HEK293 (cell line): Measurements from ENCODE around the gene ARHGAP10.

Experiments
- CTCF ChIA-PET: fragments of 350-600 bp; formaldehyde crosslinking; extraction: SDS; loops from one replicate; lab custom pipeline; 2021; ENCODE audit warnings: antibody characterized with exemption; lab: Yijun Ruan, JAX
- POLR2A ChIA-PET: fragments of 300-600 bp; formaldehyde crosslinking; extraction: SDS; loops from one replicate; lab custom pipeline; 2020; ENCODE audit warnings: antibody characterized with exemption, inconsistent platforms; lab: Yijun Ruan, JAX
- H3K27ac ChIP-seq: fragments of 200-500 bp; sonication (Bioruptor generic); 2 replicates; pipeline ENCODE4 v1.5.1; 2014; ENCODE audit warnings: low read depth, low read length, control low read depth, inconsistent platforms; ENCODE audit errors: extremely low read depth
- H3K36me3 ChIP-seq, 2 experiments: fragments of 200-500 bp in 1 of 2; sonication (Bioruptor generic) in 1 of 2; 1 replicate in 1 of 2; 2 replicates in 1 of 2; pipeline ENCODE4 v1.5.1; 2014 to 2017; ENCODE audit warnings: inconsistent platforms in 2 of 2, low read length in 2 of 2; ENCODE audit not compliant: control insufficient read depth in 2 of 2, insufficient read depth in 1 of 2
- H3K4me1 ChIP-seq: fragments of 200-500 bp; sonication (Bioruptor generic); 2 replicates; pipeline ENCODE4 v1.5.1; 2014; ENCODE audit warnings: mild to moderate bottlenecking, low read length, inconsistent platforms; ENCODE audit not compliant: control insufficient read depth, insufficient read depth
- H3K4me3 ChIP-seq: 2 replicates; pipeline ENCODE4 v1.5.1; 2011; ENCODE audit warnings: low read depth, mild to moderate bottlenecking, control low read depth, low read length, moderate library complexity
- H3K9me3 ChIP-seq: fragments of 200-500 bp; sonication (Bioruptor generic); 2 replicates; pipeline ENCODE4 v1.5.1; 2014; ENCODE audit warnings: low read depth, low read length, inconsistent platforms; ENCODE audit not compliant: control insufficient read depth, insufficient read depth
- GLIS1 ChIP-seq: fragments of 450-650 bp; formaldehyde crosslinking; IDR thresholded peaks from 2 replicates; pipeline ENCODE4 v1.5.1; 2016; ENCODE audit warnings: missing biosample characterization, missing genetic modification characterization
- KLF1 ChIP-seq: fragments of 450-650 bp; formaldehyde crosslinking; IDR thresholded peaks from 2 replicates; pipeline ENCODE4 v1.5.1; 2016; ENCODE audit warnings: missing biosample characterization, missing genetic modification characterization
- PBX3 ChIP-seq: sonication (generic); formaldehyde crosslinking; IDR thresholded peaks from 2 replicates; pipeline ENCODE4 v1.8.1; 2022; ENCODE audit warnings: mild to moderate bottlenecking, moderate library complexity, missing genetic modification reagents
- ZBTB1 ChIP-seq: fragments of 450-650 bp; formaldehyde crosslinking; IDR thresholded peaks from 2 replicates; pipeline ENCODE4 v1.5.1; 2016; ENCODE audit warnings: missing biosample characterization, missing genetic modification characterization
- ZBTB48 ChIP-seq: fragments of 450-650 bp; formaldehyde crosslinking; IDR thresholded peaks from 2 replicates; pipeline ENCODE4 v1.5.1; 2016; ENCODE audit warnings: missing biosample characterization, missing genetic modification characterization
- ZNF157 ChIP-seq: fragments of 450-650 bp; formaldehyde crosslinking; IDR thresholded peaks from 2 replicates; pipeline ENCODE4 v1.5.1; 2016; ENCODE audit warnings: missing biosample characterization, missing genetic modification characterization
- ZNF433 ChIP-seq: fragments of 450-650 bp; formaldehyde crosslinking; IDR thresholded peaks from 2 replicates; pipeline ENCODE4 v1.5.1; 2016; ENCODE audit warnings: missing biosample characterization, missing genetic modification characterization, low read depth
- ZNF521 ChIP-seq: fragments of 450-650 bp; formaldehyde crosslinking; IDR thresholded peaks from 2 replicates; pipeline ENCODE4 v1.5.1; 2017; ENCODE audit warnings: missing biosample characterization, mild to moderate bottlenecking, missing genetic modification characterization
- ZNF530 ChIP-seq: fragments of 450-650 bp; formaldehyde crosslinking; IDR thresholded peaks from 2 replicates; pipeline ENCODE4 v1.5.1; 2016; ENCODE audit warnings: low read depth, missing biosample characterization, missing genetic modification characterization
- ZNF558 ChIP-seq: fragments of 450-650 bp; formaldehyde crosslinking; IDR thresholded peaks from 2 replicates; pipeline ENCODE4 v1.5.1; 2016; ENCODE audit warnings: missing biosample characterization, missing genetic modification characterization
- ZNF580 ChIP-seq: fragments of 450-650 bp; formaldehyde crosslinking; IDR thresholded peaks from 2 replicates; pipeline ENCODE4 v1.5.1; 2016; ENCODE audit warnings: missing biosample characterization, missing genetic modification characterization
- ZNF596 ChIP-seq: fragments of 450-650 bp; IDR thresholded peaks from 2 replicates; pipeline ENCODE4 v1.5.0; 2018; ENCODE audit warnings: missing biosample characterization, mild to moderate bottlenecking, missing genetic modification characterization, moderate library complexity
- ZNF660 ChIP-seq: fragments of 450-650 bp; IDR thresholded peaks from 2 replicates; pipeline ENCODE4 v1.5.1; 2018; ENCODE audit warnings: missing biosample characterization, mild to moderate bottlenecking, missing genetic modification characterization
- ZNF777 ChIP-seq: fragments of 450-650 bp; formaldehyde crosslinking; IDR thresholded peaks from 2 replicates; pipeline ENCODE4 v1.5.1; 2017; ENCODE audit warnings: missing biosample characterization, missing genetic modification characterization, borderline replicate concordance
- ZNF792 ChIP-seq: fragments of 450-650 bp; formaldehyde crosslinking; IDR thresholded peaks from 2 replicates; pipeline ENCODE4 v1.5.1; 2016; ENCODE audit warnings: missing biosample characterization, missing genetic modification characterization

The ARHGAP10 gene

GRCh38 chr4:148056879-148057278, 325.0 kb downstream of the ARHGAP10 start (continued):
- TF ChIP-seq ZNF777 (tag by site-specific recombination) (no peak), ZNF792 (tag by site-specific recombination) (no peak), ZNF660 (tag by site-specific recombination) (peak; percentile 86)

- H3K36me3 ChIP-seq = no peaks in the 10 kb centered on the region
- CTCF ChIA-PET = interaction anchor here (0.5 to 1.1 kb wide), 5 partner anchors 9 to 568 kb away, joined by 3 to 4 read pairs (median 3); no protein-coding TSS in a partner anchor
- H3K9me3 ChIP-seq = no peaks in the 10 kb centered on the region
- TF ChIP-seq ZBTB1 (tag by site-specific recombination) (no peak), ZNF530 (tag by site-specific recombination) (no peak), ZNF521 (no peak), ZNF157 (no peak), ZNF433 (tag by site-specific recombination) (no peak), GLIS1 (tag by site-specific recombination) (no peak), ZNF580 (tag by site-specific recombination) (peak; percentile 41; the same call in 1 of the 2 replicates)
- TF ChIP-seq, all 188 proteins: peak for 1
- Histone ChIP-seq H3K27ac (no peak overlapping the region), H3K4me1 (peaks cover 47% of the 10 kb centered on the region), H3K4me3 (no peak overlapping the region)
- POLR2A ChIA-PET = no interaction called here
These were observed 325.6 kb downstream of the ARHGAP10 start for GRCh38 chr4:148057516-148057915.

- TF ChIP-seq PBX3 (CRISPR knock-in tag) (no peak), KLF1 (tag by site-specific recombination) (no peak), ZNF558 (tag by site-specific recombination) (no peak)
- no peak overlapping the region for H3K27ac ChIP-seq
- no peaks in the 10 kb centered on the region for H3K9me3 ChIP-seq
- H3K4me3 ChIP-seq = no peak overlapping the region
- peaks cover 45% of the 10 kb centered on the region for H3K4me1 ChIP-seq
- CTCF ChIA-PET = interaction anchor here (0.5 to 0.6 kb wide), 2 partner anchors 543 to 567 kb away, joined by 3 read pairs; no protein-coding TSS in a partner anchor
- POLR2A ChIA-PET = no interaction called here
- no peaks in the 10 kb centered on the region for H3K36me3 ChIP-seq
These were observed 326.3 kb downstream of the ARHGAP10 start for GRCh38 chr4:148057984-148058859.

GRCh38 chr4:148059617-148060180, 327.8 kb downstream of the ARHGAP10 start:
- Histone ChIP-seq H3K27ac (no peak overlapping the region), H3K4me1 (peaks cover 36% of the 10 kb centered on the region)
- POLR2A ChIA-PET = no interaction called here
- no peak for TF ChIP-seq ZNF530 (tag by site-specific recombination)
- peak; percentile 93 for TF ChIP-seq ZNF596
- TF ChIP-seq ZBTB48 (tag by site-specific recombination) = no peak
- TF ChIP-seq, all 188 proteins: peak for 1
- CTCF ChIA-PET = no interaction called here
- Histone ChIP-seq H3K36me3 (no peaks in the 10 kb centered on the region), H3K9me3 (no peaks in the 10 kb centered on the region), H3K4me3 (no peak overlapping the region)
